Dermis microvascular lymphatic vessel endothelial cell (primary cell): ENCODE results near the gene CPLX1. TPM values are rescaled to one million over a fixed set of nuclear protein-coding genes. Genes with fewer than 3 reads are reported as not detected.
"Not testable (repeated sequence)": the region's sequence is repeated elsewhere in the genome, so short reads cannot be mapped to it uniquely, and the experiment has no call there.

Experiments
- DNase-seq, 2 donors: peaks; one replicate each; pipeline versions ENCODE4 v3.0.0 to v3.0.0-alpha.2; 2010; ENCODE audit warnings: low read depth in 2 of 2
- total RNA-seq: library from RNA; depleted of rRNA; stranded (reverse); fragments of >200 nt; gene quantifications from 2 replicates; pipeline ENCODE4 v1.2.1, GENCODE V29; 2014

Gene CPLX1
- total RNA-seq, 1 donor from 2014 or later: under 0.01 TPM

DNA sequence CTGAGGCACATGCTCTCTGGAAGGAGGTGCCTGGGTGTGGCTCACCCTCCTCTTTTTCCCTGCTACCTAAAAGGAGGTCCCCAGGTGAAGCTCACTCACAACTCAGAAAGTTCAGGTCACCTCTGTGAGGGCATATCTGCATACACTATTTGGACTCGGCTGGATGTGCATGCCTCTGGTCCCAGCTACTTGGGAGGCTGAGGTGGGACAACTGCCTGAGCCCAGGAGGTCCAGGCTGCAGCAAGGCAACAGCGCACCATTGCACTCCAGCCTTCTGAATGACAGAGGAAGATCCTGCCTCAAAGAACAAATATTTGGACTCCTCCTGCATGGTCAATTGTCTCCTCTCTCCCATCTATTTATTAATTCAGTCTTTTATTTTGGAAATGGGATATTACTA, 46.4 kb downstream of the CPLX1 start:
- DNase-seq: no peak

DNA sequence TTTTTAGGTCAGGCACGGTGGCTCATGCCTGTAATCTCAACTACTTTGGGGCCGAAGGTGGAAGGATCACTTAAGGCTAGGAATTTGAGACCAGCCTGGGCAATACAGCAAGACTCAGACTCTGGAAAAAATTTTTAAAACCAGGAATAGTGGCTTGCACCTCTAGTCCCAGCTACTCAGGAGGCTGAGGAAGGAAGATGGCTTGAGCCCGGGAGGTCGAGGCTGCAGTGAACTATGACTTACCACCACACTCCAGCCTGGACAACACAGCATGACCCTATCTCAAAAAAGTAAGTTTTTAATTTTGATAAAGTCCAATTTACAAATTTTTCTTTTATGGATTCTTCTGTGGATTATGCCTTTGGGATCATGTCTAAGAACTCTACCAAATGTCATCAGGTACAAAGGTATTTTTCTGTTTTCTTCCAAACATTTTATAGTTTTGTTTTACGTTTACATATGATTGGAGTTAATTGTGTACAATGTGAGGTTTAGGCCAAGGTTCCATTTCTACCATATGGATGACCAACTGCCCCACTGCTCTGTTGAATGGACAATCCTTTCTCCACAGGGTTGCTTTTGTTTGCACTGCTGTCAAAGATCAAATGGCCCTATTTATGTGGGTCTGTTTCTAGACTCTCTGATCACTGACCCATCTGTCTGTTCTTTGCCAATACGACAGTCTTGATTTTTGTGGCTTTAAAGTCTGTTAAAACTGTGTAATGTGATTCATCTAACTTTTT, 48.2 kb downstream of the CPLX1 start:
- no peak for DNase-seq

DNA sequence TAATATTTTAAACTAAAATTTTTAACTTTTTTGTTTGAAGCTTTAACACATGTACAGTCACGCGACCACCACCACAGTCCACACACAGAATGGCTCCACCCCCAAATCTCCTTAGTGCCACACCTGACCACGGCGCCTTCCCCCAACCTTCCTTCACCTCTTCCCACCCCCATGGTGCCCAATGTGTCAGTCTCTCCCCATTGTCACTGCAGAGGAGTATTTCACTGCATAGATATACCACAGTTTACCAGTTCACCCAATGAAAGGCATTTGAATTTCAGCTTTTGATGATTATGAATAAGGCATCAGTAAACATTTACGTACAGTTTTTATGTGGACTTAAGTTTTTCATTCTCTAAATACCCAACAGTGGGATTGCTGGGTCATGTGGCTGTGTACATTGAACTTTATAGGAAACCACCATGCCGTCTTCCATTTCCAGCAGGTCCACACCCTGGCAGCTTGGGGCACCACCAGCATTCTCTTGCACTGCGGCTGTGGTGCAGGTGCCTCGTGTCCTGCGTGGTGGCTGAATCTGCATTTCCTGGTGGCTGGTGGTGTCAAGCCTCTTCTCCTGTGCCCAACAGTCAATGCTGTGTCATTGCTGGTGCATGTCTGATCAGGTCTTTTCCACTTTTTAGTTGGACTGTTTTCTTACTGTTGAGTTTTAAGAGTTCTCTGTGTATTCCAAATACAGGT, 49.0 kb downstream of the CPLX1 start:
- no peak for DNase-seq

DNA sequence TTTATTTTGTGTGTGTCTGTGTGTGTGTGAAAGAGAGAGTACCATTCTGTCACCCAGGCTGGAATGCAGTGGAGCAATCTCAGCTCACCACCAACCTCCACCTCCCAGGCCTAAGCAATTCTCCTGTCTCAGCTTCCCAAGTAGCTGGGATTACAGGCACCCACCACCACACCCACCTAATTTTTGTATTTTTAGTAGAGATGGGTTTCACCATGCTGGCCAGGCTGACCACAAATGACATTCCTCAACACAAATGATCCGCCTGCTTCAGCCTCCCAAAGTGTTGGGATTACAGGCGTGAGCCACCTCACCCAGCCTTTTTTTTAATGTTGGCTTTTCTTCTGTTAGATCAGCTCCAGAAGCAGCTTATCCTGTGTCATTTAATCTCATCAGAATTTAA, 50.4 kb downstream of the CPLX1 start:
- DNase-seq: not testable (repeated sequence)

DNA sequence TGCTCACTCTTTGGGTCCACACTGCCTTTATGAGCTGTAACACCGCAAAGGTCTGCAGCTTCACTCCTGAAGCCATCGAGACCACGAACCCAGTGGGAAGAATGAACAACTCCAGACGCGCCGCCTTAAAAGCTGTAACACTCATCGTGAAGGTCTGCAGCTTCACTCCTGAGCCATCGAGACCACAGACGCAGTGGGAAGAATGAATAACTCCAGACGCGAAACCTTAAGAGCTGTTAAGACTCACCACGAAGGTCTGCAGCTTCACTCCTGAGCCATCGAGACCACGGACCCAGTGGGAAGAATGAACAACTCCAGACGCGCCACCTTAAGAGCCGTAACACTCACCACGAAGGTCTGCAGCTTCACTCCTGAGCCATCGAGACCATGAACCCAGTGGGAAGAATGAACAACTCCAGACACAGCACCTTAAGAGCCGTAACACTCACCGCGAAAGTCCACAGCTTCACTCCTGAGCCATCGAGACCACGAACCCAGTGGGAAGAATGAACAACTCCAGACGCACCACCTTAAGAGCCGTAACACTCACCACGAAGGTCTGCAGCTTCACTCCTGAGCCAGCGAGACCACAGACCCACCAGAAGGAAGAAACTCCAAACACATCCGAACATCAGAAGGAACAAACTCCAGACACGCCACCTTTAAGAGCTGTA, 51.4 kb downstream of the CPLX1 start:
- not testable (repeated sequence) for DNase-seq

DNA sequence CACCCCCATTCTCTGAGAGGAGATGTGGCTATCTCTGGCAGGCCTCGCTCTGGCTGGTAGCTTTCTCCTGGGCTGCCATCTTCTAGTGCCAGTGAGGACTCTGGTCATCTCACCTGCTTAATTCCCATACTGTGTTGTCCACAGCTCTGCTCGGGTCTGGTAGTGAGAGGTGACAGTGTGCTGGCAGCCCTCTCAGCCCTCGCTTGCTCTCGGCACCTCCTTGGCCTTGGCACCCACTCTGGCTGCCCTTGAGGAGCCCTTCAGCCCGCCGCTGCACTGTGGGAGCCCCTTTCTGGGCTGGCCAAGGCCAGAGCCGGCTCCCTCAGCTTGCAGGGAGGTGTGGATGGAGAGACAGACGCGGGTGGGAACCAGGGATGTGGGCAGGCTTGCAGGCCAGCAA, 52.7 kb downstream of the CPLX1 start:
- no peak for DNase-seq

DNA sequence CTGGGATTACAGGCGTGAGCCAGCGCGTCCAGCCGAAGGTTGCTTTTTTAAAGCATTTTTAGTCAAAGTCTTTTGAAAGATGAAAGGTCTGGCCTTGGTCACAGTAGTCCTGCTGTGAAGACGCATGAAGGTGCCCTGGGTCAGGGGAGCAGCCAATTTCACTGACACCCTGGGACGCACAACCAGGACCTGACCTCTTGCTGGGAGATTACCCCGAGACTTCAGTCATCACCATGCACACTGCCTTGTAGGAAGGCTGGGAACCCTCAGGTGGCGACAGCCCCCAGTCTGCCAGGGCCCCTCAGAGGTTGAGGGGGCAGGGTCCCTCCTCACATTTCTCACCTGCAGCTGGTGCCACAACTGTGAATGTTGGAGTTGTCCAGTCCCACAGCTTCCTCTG, 53.2 kb downstream of the CPLX1 start:
- no peak for DNase-seq

DNA sequence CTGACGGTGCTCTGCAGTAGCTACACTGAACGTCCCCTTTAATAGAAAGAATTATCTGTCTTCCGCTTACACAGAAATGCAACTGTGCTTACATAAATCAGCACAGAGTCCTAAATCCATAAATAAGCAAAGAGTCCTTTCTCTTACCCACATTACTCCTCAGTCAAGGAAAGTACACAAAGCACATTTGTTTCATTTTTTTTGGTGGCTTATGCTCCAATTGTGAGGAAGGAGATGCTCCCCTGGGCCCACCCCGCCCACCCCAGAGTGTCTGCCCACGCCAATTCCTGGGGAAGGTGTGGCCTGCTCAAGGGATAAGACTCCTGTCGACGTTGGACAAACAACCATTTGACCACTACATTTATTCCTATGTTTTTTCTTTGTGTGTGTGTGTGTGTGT, 53.8 kb downstream of the CPLX1 start:
- DNase-seq: no peak

DNA sequence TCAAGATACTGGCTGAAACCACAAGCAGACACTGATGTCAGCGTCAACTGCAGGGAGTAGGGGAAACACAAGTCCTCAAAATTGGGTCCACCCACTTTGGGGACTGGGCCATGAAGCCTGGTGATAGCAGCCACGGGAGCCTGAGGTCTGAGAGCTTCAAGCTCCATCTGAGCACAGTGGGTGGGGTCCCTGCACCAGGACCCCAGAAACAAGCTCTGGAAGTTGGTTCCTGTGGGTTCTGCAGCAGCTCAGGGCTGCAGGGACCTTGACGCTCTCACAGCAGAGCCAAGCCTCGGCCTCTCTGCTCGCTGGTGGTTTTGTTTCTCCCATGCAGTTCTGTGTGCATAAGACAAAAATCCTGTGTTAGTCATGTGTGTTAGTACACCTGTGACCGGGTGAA, 54.5 kb downstream of the CPLX1 start:
- DNase-seq: no peak

DNA sequence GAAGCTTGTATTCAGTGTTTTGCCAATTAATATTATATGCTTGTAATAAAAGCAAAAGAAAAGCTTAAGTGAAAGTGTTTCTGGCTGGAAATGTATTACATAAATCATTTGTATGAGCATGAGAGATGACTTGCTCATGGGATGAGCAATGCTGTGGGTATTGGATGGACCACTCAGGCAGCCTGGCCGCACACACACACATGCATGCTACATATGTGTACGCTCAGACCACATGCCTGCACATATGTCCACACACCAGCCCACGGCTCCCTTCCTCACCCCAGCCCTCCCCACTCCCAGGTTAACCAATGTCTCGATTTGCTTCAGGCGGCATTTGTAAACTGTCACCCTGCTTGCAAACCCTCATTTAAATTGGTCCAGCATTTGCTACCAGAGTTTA, 55.9 kb downstream of the CPLX1 start:
- no peak for DNase-seq

DNA sequence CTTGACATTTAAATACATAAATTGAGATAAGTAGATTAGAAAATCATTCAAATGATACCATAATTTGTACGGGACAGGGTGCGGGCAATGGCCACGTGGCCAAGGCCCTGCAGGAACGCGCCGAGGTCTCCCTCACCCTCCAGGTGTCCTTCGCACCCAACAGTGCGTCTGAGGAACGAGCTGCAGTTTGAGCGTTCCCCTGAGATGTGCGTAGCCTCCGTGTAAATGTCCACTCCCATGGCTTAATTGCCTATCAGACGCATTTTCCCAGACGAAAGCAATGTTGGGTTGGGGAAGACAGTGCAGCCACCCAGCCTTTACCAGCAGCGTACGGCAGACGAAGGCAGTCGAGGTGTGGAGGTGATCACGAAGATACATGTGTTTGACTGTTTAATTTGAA, 56.4 kb downstream of the CPLX1 start:
- DNase-seq: no peak

DNA sequence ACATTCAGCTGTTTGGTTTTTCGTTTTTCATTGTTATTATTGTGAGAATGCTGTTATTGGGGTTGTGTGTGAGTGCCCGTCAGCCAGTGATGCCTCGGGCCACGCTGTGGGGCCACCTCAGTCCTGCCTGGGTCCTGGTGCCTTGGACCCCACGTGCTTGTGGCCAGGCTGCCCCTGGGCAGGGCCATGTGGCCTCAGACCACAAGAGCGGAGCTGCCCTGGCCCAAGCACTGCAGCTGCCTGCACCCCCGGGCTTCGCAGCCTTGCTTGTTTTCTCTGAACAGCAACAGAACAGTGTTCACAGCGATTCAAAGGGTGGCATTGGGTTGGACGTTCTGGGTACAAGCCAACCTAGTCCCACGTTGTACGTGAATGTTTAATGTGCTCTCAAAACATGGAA, 56.9 kb downstream of the CPLX1 start:
- DNase-seq: no peak

DNA sequence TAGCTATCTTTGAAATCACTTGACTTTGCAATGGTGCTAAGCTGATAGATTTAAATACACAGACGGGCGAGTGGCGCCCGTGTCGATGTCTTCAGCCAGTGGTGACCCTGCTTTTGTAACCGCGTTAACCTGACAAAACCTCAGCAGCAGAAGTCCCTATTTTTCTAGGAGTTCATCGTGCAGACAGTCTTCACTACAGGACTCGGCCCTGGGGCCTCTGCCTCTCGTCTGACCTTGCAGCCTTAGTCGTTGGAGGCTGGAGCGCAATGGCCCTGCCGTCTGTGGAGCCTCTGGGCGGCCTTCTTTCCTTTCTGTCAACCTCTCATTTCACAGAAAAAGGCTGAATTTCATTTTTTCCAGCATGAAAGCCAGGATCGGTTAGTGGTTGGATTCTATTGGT, 57.9 kb downstream of the CPLX1 start:
- no peak for DNase-seq

DNA sequence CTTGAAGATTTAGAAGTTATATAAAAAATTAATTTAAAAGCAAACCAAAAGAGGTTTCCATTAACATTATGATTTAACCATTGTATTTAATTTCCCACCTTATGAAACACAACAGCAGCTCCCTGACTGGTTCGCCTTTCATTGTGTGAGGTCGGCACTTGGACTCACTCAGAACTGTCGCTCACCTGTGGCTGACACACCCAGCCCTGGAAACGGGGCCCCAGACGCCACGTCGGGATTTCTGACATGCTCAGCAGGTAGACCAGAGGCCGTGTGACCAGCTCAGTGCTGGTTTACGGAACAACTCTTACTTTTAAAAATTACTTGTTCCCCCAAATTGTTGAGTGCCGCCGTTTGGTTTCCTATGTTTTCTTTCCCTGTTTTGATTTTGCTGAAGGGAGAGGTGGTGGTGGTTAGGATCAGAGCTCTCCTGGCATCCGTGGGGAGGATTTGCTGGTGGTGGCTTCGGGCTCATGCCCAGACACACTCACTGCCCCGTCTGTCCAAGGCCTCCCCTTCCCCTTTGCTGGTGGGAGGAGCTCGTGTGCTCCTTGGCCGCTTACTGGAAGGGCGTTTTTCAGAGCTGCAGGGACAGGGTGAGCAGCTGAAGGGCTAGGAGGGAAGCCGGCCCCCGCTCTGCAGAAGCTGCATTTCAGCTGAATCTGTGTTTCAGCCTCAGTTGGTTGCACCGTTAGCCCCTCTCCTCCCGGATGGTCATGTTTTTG, 59.2 kb downstream of the CPLX1 start:
- DNase-seq: no peak

DNA sequence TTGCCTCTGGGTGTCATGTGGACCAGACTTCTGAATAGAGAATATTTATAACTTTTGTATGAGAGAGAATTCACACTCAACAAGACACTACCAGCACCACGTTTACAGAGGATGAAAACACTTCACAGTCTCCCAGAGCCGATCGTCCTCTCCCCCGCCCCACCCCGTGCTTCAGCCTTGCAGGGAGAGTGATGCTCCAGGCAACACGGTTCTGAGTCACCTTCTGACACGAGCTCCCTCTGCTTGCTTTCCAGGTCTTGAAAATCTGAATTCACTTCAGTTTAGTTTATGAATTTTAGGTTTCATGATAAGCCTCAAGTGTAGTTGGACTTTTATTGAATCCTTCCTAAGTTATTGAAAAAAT, 59.8 kb downstream of the CPLX1 start:
- DNase-seq: no peak

DNA sequence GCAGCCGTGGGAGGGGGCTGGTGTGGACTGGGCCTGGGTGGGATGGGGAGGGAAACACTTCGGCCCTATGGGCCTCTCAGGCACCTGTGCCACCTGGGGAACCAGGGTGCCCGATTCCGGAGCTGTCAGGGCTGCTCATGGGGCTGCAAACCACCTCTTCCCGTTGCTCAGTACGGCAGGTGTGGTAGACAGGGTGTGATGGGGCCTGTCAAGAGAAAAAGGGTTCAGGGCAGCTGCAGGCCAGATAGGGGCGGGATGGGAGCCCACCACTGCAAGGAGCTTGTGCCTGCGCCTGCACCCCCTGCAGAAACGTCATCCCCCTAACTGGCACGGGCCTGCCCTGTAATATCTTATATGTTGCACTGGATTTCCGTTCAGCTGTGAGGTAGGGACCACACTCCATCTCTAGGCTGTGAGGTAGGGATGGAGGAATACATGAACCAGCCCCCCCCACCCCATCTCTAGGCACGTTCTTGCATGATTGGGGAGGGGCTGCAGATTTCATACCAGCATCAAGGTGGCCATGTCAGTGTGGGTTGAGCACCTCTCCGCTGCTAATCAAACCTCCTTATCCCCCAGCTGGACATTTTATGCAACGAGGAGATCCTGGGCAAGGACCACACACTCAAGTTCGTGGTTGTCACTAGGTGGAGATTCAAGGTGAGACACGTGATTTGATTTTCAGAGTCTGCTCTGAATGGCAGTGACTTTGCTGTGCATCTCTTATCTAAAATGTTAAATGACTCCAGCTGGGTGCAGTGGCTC, 61.3 kb downstream of the CPLX1 start:
- no peak for DNase-seq

DNA sequence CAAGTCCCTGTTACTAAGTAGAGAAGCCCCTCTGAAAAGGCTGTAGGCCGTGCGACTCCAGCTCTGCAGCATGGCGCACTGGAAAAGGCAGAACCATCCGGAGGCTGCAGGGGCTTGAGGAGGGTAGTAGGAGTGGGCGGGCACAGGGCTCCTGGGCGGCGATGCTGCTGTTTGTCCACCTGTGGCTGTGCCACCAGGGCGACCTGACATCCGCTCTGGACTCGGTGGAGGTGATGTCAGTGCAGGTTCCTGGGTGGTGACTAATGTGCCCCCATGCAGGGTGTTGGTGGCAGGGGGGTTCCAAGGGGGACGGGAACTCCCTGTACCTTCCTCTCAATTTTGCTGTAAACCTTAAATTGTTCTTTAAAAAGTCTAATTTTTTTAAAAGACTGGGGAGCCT, 62.0 kb downstream of the CPLX1 start:
- no peak for DNase-seq

DNA sequence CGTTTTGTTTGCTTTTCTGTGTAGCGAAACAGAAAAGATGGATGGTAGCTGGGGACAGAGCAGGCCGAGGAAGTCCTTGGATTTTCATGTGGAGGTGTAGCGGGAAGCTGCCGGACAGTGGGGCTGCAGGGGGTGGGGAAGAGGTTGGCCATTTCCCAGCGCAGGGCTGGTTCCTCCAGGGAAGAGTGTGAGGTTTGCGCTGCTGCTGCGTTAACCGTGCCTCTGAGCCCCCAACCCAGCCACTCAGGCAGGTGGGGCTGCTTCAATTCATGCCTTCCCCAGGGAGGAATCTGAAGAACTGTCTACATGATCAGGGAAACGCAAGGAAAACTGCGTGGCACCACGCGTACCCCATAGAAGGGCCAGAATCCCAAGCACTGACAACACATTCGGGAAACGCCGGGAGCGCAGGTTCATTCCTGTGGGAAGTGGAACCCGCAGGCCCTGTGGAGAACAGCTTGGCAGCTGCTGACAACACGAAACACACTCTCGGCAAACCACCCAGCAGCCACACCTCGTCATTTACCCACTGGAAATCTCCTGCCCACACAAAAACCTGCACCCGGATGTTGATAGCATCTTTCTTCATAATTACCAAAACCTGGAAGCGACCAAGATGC, 62.6 kb downstream of the CPLX1 start:
- no peak for DNase-seq

DNA sequence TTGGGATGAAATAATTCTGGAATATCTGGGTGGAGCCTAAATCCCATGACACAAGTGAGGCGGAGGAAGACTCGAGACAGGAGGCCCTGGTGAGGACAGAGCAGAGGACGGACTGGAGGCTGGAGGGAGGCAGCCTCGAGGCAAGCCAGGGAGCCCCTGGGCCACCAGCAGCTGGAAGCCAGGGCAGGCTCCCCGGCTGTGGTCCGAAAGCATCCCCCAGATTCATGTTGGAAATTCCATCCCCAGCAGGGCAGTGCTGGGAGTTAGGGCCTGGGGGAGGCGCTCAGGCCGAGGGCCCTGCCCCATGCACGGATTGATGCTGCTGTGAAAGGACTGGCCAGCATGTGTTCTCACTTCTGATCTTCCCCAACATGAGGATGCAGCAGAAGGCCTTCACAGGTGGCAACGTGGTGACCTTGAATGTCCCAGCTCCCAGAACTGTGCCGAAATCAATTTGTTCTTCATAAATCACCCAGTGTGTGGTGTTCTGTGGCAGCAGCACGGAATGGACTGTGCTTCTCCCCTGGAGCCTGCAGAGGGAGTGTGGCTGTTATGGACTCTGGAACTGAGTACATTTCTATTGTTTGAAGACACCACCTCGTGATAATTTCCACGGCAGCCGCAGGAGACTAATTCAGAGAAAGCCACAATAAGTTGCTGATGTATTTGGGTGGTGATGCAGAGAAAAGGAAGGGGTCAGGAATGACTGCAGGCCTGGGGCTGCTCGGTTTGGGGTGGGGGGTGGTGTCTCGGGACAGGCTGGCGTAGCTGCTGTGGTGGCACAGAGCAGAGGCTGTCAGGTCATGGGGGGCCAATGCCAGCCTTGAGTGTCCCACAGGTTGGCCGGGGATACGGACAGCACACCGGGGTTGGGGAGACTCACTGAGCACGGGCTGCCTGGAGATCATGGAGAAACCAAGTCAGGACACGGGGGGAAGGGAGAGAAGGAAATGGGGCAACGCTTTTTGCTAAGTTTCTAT, 63.4 kb downstream of the CPLX1 start:
- peak in 1 of 2 donors; percentile 25 for DNase-seq

DNA sequence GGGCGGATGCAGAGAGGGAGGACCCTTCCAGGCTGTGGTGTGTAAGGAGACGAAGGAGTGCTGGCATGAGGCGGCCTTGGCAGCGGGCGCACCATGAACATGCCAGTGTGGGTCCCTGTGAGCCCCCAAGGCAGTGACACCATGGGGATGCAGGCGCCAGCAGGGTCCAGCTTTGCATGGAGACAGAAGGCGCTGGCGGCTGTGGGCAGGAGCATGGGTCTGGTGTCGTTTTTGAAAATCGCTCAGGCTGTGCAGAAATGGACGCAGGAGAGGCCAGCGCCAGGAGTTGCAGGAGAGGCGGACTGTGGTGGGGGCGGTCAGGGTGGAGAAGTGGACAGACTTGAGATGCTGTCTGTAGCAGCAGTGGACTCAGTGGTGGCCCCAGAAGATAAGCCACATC, 64.2 kb downstream of the CPLX1 start:
- no peak for DNase-seq
